ENCODE measurements around the gene FARS2.

DNA sequence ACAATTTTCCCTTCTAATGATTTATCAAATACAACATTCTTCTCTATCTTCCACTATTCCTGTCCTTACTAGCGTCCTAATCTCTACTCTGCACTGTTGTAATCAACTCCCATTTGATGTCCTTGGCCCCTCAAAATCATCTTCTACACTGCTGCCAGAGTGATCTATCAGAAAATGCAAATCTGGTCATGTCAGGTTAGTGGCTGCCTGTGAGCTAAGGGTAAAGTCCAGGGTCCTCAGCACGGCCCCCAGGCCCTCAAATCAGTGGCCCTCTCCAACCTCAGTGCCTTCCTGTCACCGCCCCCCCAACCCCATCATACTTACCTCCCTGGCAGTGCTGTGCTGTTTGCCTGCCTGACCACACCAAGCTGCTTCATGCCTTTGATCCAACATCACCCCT, 4.4 kb upstream of the FARS2 start:
- TF ChIP-seq, protein P1, sequence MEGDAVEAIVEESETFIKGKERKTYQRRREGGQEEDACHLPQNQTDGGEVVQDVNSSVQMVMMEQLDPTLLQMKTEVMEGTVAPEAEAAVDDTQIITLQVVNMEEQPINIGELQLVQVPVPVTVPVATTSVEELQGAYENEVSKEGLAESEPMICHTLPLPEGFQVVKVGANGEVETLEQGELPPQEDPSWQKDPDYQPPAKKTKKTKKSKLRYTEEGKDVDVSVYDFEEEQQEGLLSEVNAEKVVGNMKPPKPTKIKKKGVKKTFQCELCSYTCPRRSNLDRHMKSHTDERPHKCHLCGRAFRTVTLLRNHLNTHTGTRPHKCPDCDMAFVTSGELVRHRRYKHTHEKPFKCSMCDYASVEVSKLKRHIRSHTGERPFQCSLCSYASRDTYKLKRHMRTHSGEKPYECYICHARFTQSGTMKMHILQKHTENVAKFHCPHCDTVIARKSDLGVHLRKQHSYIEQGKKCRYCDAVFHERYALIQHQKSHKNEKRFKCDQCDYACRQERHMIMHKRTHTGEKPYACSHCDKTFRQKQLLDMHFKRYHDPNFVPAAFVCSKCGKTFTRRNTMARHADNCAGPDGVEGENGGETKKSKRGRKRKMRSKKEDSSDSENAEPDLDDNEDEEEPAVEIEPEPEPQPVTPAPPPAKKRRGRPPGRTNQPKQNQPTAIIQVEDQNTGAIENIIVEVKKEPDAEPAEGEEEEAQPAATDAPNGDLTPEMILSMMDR (IDR thresholded peaks at IDR 0.05) = no peak
- no peak for TF ChIP-seq EP300 (IDR thresholded peaks at IDR 0.05)
